HepG2 (cell line): Measurements from ENCODE around the gene PANK3. TPM values are rescaled to one million over a fixed set of nuclear protein-coding genes. Genes with fewer than 3 reads are reported as not detected.

Source experiments
- CENPBD1 ChIP-seq: sonication (generic); formaldehyde crosslinking; IDR thresholded peaks from 2 replicates; pipeline ENCODE4 v1.8.0; 2022; ENCODE audit warnings: missing genetic modification reagents, low read depth, mild to moderate bottlenecking, borderline replicate concordance
- GRHL1 ChIP-seq: sonication (generic); formaldehyde crosslinking; conservative IDR thresholded peaks from 2 replicates; pipeline ENCODE4 v1.8.0; 2022; ENCODE audit warnings: missing genetic modification reagents
- HNF1A ChIP-seq, 2 experiments: sonication (generic) in 1 of 2; formaldehyde crosslinking in 1 of 2; IDR thresholded peaks; 2 replicates each; pipeline versions ENCODE4 v1.4.0 to v1.6.1; 2016 to 2020; ENCODE audit warnings: borderline replicate concordance in 1 of 2, low read depth in 1 of 2, mild to moderate bottlenecking in 1 of 2, missing genetic modification reagents in 1 of 2
- KAT8 ChIP-seq: IDR thresholded peaks from 2 replicates; pipeline ENCODE4 v1.6.1; 2016; ENCODE audit warnings: missing genetic modification reagents, missing compliant biosample characterization
- MAX ChIP-seq: IDR thresholded peaks from 2 replicates; pipeline ENCODE4 v1.6.1; 2012; ENCODE audit warnings: inconsistent platforms
- NFKBIZ ChIP-seq: IDR thresholded peaks from 2 replicates; pipeline ENCODE4 v1.6.1; 2018; ENCODE audit warnings: missing genetic modification reagents, missing compliant biosample characterization
- POLR2G ChIP-seq: fragments of 200-400 bp; formaldehyde crosslinking; IDR thresholded peaks from 2 replicates; pipeline ENCODE4 v1.6.1; 2018; ENCODE audit warnings: mild to moderate bottlenecking, low read depth, low read length, moderate library complexity
- SMAD1 ChIP-seq: sonication (generic); formaldehyde crosslinking; IDR thresholded peaks from 2 replicates; pipeline ENCODE4 v1.4.0; 2020; ENCODE audit warnings: missing genetic modification reagents, low read depth, mild to moderate bottlenecking, borderline replicate concordance
- SMARCE1 ChIP-seq: fragments of 450-650 bp; IDR thresholded peaks from 2 replicates; pipeline ENCODE4 v1.6.1; 2017; ENCODE audit warnings: borderline replicate concordance
- YEATS2 ChIP-seq: sonication (generic); formaldehyde crosslinking; IDR thresholded peaks from 2 replicates; pipeline ENCODE4 v1.4.0; 2020; ENCODE audit warnings: missing genetic modification reagents, borderline replicate concordance
- ZBTB37 ChIP-seq: sonication (generic); formaldehyde crosslinking; IDR thresholded peaks from 2 replicates; pipeline ENCODE4 v1.4.0; 2020; ENCODE audit warnings: mild to moderate bottlenecking, missing genetic modification reagents
- ZNF484 ChIP-seq: sonication (generic); formaldehyde crosslinking; IDR thresholded peaks from 2 replicates; pipeline ENCODE4 v1.5.1; 2020; ENCODE audit warnings: mild to moderate bottlenecking, low read depth, missing genetic modification reagents, borderline replicate concordance
- ZNF556 ChIP-seq: sonication (generic); formaldehyde crosslinking; IDR thresholded peaks from 2 replicates; pipeline ENCODE4 v1.4.0; 2020; ENCODE audit warnings: mild to moderate bottlenecking, missing genetic modification reagents, borderline replicate concordance
- ZNF558 ChIP-seq: sonication (generic); formaldehyde crosslinking; IDR thresholded peaks from 2 replicates; pipeline ENCODE4 v1.9.0; 2022; ENCODE audit warnings: mild to moderate bottlenecking, missing genetic modification reagents, borderline replicate concordance
- ZNF687 ChIP-seq: sonication (generic); formaldehyde crosslinking; IDR thresholded peaks from 2 replicates; pipeline ENCODE4 v1.5.1; 2020; ENCODE audit warnings: mild to moderate bottlenecking, missing genetic modification reagents, moderate library complexity
- ZNF75D ChIP-seq: sonication (generic); formaldehyde crosslinking; IDR thresholded peaks from 2 replicates; pipeline ENCODE4 v1.8.1; 2023; ENCODE audit warnings: missing genetic modification reagents, mild to moderate bottlenecking, borderline replicate concordance
- polyA plus RNA-seq, 8 experiments: library from polyadenylated mRNA; depleted of rRNA in 3 of 8; stranded (reverse) in 7 of 8; unstranded in 1 of 8; fragments of >200 nt; fragmentation: Illumina TruSeq in 4 of 8; extraction: Trizol in 4 of 8; gene quantifications; 2 replicates each; pipeline versions ENCODE4 v1.2.1 to v1.2.3, GENCODE V29; 2011 to 2016; ENCODE audit warnings: low read depth in 4 of 8, missing spikeins in 1 of 8, mixed read lengths in 1 of 8; ENCODE audit not compliant: insufficient read depth in 1 of 8
- total RNA-seq, 5 experiments: library from RNA; depleted of rRNA; stranded (reverse); fragments of >200 nt; fragmentation: Illumina TruSeq; extraction: Trizol; gene quantifications; 2 replicates each; pipeline ENCODE4 v1.2.3, GENCODE V29; 2016; ENCODE audit warnings: low read depth in 1 of 5

Gene PANK3
- total and polyA plus RNA-seq, 2 of the 13 experiments (the other 11 are each of a cell fraction or from before 2014, with no cell fraction given) = 26.9 to 69.5 TPM

- TF ChIP-seq ZBTB37 (CRISPR knock-in tag) (peak; percentile 65; the same call in 1 of the 2 replicates), ZNF687 (CRISPR knock-in tag) (peak; percentile 17; the same call in 1 of the 2 replicates), SMAD1 (CRISPR knock-in tag) (no peak), ZNF75D (no peak), ZNF558 (CRISPR knock-in tag) (no peak), MAX (peak; percentile 48), YEATS2 (no peak), GRHL1 (CRISPR knock-in tag) (no peak), SMARCE1 (no peak), ZNF484 (CRISPR knock-in tag) (no peak), HNF1A (IDR thresholded peaks at IDR 0.05; ENCODE audit: low read depth) (no peak), HNF1A (CRISPR knock-in tag; IDR thresholded peaks at IDR 0.05; ENCODE audit: borderline replicate concordance) (peak; percentile 42; the same call in 1 of the 2 replicates), KAT8 (CRISPR knock-in tag) (peak; percentile 35; the same call in 1 of the 2 replicates), NFKBIZ (no peak), POLR2G (no peak), CENPBD1 (no peak), ZNF556 (CRISPR knock-in tag) (peak; percentile 29; the same call in 1 of the 2 replicates)
Observed at GRCh38 chr5:168600409-168600808, 21.2 kb upstream of the PANK3 start (continued).
